ENCODE results near the gene LBX2. TPM values are rescaled to one million over a fixed set of nuclear protein-coding genes. Genes with fewer than 3 reads are reported as not detected.
A peak's percentile ranks its signal among the peaks of the same experiment; 100 is the strongest.

LBX2 gene
- total and polyA plus RNA-seq, 9 of the 15 experiments (the other 6 are each of a cell fraction or from before 2014, with no cell fraction given) = 0.39 to 6.2 (median 1.8) TPM; not detected in 1

DNA sequence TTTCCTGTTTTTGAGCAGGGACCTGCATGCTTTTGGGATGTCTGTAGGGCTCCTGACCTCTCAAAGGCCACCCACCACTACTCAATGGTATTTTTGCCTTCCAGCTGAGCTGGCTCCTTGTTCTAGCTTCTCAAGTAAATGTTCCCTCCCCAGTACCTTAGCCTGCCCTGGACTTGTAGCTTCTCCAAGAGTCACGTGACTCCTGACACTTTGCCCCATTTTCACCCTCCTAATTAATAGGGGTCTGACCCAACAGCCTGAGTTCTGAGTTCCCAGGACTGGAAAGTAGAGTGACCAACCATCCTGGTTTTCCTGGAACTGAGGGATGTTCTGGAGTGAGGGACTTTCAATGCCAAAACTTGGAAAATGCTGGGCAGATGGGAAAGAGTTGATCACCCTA, 4.0 kb downstream of the LBX2 start (continued):
- TF ChIP-seq, protein P1, sequence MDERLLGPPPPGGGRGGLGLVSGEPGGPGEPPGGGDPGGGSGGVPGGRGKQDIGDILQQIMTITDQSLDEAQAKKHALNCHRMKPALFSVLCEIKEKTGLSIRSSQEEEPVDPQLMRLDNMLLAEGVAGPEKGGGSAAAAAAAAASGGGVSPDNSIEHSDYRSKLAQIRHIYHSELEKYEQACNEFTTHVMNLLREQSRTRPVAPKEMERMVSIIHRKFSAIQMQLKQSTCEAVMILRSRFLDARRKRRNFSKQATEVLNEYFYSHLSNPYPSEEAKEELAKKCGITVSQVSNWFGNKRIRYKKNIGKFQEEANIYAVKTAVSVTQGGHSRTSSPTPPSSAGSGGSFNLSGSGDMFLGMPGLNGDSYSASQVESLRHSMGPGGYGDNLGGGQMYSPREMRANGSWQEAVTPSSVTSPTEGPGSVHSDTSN (CRISPR knock-in tag; IDR thresholded peaks at IDR 0.05; ENCODE audit: low read depth) = no peak
- TF ChIP-seq, protein P1 (tag; conservative IDR thresholded peaks at IDR 0.05; ENCODE audit: low read depth) = no peak
- no peak for TF ChIP-seq SUPT5H (IDR thresholded peaks at IDR 0.05)
- no peak for TF ChIP-seq LEF1 (IDR thresholded peaks at IDR 0.05)
- peak; percentile 52 for TF ChIP-seq RAD51 (IDR thresholded peaks at IDR 0.05; ENCODE audit: borderline replicate concordance, low read depth)
- TF ChIP-seq, protein P2, sequence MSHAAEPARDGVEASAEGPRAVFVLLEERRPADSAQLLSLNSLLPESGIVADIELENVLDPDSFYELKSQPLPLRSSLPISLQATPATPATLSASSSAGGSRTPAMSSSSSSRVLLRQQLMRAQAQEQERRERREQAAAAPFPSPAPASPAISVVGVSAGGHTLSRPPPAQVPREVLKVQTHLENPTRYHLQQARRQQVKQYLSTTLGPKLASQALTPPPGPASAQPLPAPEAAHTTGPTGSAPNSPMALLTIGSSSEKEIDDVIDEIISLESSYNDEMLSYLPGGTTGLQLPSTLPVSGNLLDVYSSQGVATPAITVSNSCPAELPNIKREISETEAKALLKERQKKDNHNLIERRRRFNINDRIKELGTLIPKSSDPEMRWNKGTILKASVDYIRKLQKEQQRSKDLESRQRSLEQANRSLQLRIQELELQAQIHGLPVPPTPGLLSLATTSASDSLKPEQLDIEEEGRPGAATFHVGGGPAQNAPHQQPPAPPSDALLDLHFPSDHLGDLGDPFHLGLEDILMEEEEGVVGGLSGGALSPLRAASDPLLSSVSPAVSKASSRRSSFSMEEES (CRISPR knock-in tag; IDR thresholded peaks at IDR 0.05) = peak; percentile 68

GRCh38 chr2:74493546-74493945, 5.9 kb downstream of the LBX2 start:
- POLR2A ChIA-PET = interaction anchor here (0.7 to 1.3 kb wide), 6 partner anchors 8 to 102 kb away, joined by 3 to 4 read pairs (median 4); partner anchors contain the start of gene DQX1
- Histone ChIP-seq H3K36me3 (ENCODE audit: control insufficient read depth, insufficient read depth, low read length) (peaks cover 50% of the 10 kb centered on the region; the same call in 2 of the 3 replicates), H2AFZ (ENCODE audit: low read depth, low read length) (no peak overlapping the region), H3K79me2 (ENCODE audit: control insufficient read depth, insufficient read depth, low read length) (no peaks in the 10 kb centered on the region), H3K27ac (ENCODE audit: extremely low read depth, low read depth, low read length) (no peak overlapping the region), H3K9me3 (replicated peaks; ENCODE audit: control insufficient read depth, insufficient read depth, low read depth, low read length) (no peaks in the 10 kb centered on the region), H3K4me1 (replicated peaks in 1 of 2; ENCODE audit: control insufficient read depth in 2 of 2, insufficient read depth in 2 of 2, low read length in 2 of 2) (peaks cover 4 to 15% of the 10 kb centered on the region in 2 experiments; a peak in 4 of 5 replicates), H3K4me2 (ENCODE audit: insufficient read depth, low read length) (no peak overlapping the region), H3K9me1 (ENCODE audit: control insufficient read depth, insufficient read depth, low read length) (no peaks in the 10 kb centered on the region), H3K27me3 (ENCODE audit: control insufficient read depth in 2 of 2, insufficient read depth in 2 of 2, low read length in 2 of 2) (no peaks in the 10 kb centered on the region), H4K20me1 (replicated peaks; ENCODE audit: control insufficient read depth, insufficient read depth, low read length) (no peaks in the 10 kb centered on the region), H3K9ac (ENCODE audit: insufficient read depth in 1 of 2, low read depth in 2 of 2, low read length in 2 of 2) (no peak overlapping the region), H3K4me3 (no peak overlapping the region)
- intact Hi-C loops (cut with micrococcal nuclease) = no loop called here
- BruUV-seq (replicated peaks) = TSS peak; percentile 11
- DNase-seq (ENCODE audit: extremely low read depth in 1 of 4, low spot score in 3 of 4) = no peak
- WGBS (ENCODE audit: insufficient coverage, low coverage, missing lambda C conversion rate) = 64% methylated on average over 3 of the region's 3 CpGs
- no peak for TF ChIP-seq JUNB (CRISPR knock-in tag; conservative IDR thresholded peaks at IDR 0.05)
- TF ChIP-seq TGIF2 (CRISPR knock-in tag; IDR thresholded peaks at IDR 0.05) = no peak
- no peak for TF ChIP-seq MBD2 (IDR thresholded peaks at IDR 0.05; ENCODE audit: borderline replicate concordance, low read depth)
- no peak for TF ChIP-seq LEF1 (IDR thresholded peaks at IDR 0.05)
- TF ChIP-seq ZKSCAN3 (CRISPR knock-in tag; IDR thresholded peaks at IDR 0.05) = no peak
- TF ChIP-seq KAT2B (IDR thresholded peaks at IDR 0.05; ENCODE audit: low read depth, low read length) = no peak
- no peak for TF ChIP-seq RAD21 (CRISPR knock-in tag; conservative IDR thresholded peaks at IDR 0.05 in 1 of 2, IDR thresholded peaks at IDR 0.05 in 1 of 2)
- no peak for TF ChIP-seq SNIP1 (IDR thresholded peaks at IDR 0.05; ENCODE audit: low read depth)
- no peak for TF ChIP-seq CBFA2T2 (conservative IDR thresholded peaks at IDR 0.05)
- CTCF ChIA-PET (ENCODE audit: low intra/inter-chr PET ratio) = no interaction called here
- ATAC-seq = no peak
- FAIRE-seq = no peak
- in situ Hi-C loops (cut with MboI) = no loop called here

Measured in K562 (cell line).